GM18519 (cell line): ENCODE measurements around the gene ARHGAP6.

Experiments
- ATAC-seq: cut with Tn5 transposase; IDR thresholded peaks from one replicate; pipeline ENCODE4 v1.9.1; 2021; ENCODE audit warnings: mild to moderate bottlenecking, moderate library complexity; ENCODE audit not compliant: unreplicated experiment, low FRiP score

ARHGAP6 gene

DNA sequence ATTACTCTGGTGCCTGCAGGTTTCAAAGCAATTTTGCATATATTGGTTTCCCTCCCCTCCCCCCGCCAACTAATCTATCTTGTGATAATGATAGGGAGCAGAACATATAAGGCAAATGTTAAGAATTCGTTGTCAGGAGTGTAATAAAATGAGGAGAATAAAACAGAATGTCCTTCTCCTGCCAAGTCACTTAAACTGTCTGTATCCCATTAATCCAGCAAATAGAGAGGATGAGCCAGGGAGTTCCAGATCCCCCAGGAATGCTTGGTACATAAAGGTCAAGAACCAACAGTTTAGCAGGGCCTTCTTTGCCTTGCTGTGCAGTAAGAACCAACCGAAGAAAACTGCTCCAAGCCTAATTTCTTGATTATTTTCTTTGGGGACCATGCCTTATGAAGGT, 231.1 kb downstream of the ARHGAP6 start:
- ATAC-seq = no peak

DNA sequence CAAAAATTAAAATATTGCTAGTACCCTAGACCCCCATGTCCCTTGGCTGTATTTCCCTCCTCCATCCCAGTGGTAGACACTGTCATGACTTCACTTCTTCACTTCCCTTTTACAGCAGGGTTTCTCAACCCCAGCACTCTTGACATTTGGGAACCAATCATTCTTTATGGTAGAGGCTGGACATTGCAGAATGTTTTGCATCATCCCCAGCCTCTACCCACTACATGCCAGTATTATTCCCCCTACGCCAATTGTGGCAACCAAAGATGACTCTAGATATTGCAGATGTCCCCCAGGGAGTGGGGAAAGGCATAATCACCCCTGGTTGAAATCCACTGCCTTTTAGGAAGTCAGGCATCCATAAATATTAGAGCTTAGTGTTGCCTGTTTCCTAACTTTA, 233.9 kb downstream of the ARHGAP6 start:
- ATAC-seq = no peak

DNA sequence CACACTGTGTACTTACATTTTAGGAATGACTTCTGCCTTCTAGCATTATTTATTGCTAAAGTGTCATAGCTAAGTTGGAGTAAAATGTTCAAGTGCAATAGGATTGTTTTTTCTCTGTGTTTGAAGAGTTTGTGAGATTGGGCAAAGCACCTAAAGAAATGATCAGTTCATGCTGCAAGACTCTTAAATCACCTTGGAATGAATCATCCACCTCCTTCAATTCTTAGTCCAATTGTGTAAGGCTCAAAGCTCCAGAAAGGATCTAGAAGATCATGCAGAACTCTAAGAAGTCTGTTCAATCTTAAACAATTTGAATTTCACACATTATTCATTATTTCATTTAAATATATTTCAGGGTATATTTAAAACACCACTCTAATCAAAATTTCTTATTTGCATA, 235.4 kb downstream of the ARHGAP6 start:
- ATAC-seq = no peak

DNA sequence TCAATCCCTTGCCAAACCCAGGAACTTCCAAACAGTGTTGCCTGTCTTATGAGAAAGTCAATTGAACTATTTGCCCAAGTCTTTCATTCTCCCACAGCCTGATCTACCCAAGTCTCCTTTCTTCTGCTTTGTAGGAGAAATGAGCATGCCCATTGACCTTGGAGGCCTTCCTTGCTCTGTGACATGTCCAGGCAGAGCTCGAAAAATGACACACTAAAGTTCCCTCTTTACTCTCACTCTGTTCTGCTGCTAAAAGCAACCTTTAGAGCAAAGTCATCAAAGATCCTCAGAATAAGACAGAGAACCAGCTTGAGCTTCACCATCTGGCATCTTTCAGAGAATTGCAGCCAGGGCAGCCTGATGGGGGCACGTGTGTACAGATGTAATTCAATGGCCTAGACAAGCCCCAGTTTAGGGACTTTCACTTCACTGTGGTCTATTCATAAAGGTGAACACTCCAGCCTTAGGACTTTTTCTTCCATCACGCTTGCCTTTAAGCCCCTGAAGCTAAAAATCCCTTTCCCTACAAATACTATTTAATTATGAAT, 236.1 kb downstream of the ARHGAP6 start:
- ATAC-seq = no peak

DNA sequence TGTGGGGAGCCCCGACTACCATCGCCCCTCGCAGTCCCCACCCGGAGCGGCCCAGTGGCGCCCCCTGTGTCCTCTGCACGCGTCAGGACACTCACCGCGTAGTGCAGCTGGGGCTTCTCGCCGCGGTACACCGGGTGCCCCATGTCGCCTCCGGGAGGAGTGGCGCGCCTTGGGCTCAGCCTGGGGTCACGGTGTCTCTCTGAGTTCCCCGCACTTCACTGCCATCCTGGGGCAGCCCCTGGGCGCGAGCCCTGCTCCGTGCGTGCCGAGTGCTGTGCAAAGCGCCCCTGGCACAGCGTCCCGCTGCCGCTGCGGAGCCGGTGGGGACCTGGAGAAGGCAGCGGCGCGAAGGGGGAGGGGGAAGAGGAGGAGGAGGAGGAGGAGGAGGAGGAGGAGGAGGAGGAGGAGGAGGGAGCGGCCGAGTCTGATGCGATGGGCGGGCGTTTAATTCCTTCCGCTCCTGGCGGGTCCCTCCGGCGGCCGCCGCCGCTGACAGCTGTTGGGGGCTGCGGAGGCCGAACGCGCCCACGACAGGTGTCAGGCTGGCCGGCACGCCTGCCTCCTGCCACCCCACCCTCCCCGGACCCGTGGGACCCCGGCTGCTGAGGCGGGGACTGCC, 238.2 kb downstream of the ARHGAP6 start:
- ATAC-seq = no peak

DNA sequence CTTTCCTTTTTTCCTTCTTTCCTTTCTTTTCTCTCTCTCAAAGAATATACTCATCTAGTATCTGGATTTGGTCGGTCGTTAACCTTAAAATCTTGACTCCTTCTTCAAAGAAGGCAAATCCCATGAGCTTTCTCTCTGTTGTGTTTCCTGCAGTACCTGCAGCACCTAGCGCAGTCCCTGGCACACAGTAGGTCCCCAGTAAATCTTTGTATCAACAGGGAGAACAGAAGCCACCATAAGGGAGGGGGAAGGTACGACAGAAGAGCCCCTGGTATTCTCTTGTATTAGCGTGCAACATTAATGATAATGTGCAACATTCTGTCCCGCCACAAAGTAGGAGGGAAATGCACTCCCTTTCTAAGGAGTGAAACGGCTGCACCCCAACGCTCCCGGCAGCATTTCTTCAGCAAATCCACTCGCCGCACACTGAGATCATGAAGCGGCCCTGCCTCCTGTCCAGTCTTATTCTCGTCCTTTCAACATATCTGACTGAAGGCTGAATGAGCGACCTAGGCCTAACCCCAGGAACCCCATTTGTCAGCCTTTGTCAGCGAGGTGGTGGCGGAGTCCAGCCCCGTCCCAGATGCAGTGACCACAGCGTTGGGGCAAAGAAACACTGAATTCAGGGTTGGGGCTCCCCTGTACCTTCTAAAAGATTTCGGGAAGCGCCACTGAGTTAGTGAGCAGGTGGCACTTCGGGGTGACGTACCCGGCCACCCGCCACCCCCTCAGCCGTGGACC, 238.8 kb downstream of the ARHGAP6 start:
- no peak for ATAC-seq

DNA sequence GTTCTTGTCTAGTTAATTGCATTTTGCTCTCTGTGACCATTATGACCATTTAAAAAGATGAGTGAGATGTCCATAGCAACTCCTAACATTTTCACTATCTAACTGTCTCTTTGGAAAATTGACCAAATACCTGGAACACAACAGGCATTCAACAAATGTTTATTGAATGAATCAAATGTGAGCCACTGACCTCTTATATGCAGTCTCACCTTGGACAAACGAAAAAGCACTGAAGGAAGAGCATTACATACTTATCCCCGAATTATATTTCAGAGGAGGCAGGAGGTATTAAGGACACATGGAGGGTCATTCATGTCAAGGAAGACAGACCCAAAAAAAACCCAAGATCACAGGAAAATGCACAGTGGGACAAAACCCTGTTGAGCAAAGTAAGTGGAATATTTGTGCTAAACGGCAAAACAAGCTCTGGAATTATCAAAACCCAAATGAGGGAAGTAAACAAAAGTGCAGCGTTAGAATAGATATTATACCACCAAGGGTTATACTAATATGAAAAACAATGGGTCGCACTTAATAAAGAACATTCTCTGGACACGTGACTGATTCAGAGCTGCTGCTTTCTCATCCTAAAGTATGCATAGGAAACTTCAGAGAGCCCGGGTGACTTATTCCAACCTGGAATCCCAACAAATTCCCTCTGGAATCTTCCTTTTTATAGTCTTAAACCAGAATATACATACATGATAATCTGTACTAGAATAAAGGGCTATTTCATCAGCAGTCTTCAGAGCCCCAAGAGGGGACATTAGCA, 240.6 kb downstream of the ARHGAP6 start:
- no peak for ATAC-seq

DNA sequence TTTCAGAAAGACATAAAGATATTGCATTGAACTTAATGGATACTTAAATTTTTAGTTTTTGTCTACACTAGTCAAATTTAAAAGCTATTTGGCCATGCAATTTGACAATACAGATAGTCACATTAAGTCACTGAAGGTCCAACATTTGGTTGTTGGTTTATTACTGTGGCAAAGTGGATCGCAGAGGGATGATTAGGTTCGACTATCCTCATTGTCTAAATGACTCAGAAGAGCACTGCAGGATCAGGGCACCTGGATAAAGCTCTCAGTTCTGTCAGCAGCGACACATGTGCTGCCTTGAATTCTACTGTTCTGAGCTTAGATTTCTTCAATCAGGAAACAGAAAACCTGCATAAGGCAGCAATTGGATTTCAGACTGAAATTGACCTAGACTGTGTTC, 241.8 kb downstream of the ARHGAP6 start:
- no peak for ATAC-seq

DNA sequence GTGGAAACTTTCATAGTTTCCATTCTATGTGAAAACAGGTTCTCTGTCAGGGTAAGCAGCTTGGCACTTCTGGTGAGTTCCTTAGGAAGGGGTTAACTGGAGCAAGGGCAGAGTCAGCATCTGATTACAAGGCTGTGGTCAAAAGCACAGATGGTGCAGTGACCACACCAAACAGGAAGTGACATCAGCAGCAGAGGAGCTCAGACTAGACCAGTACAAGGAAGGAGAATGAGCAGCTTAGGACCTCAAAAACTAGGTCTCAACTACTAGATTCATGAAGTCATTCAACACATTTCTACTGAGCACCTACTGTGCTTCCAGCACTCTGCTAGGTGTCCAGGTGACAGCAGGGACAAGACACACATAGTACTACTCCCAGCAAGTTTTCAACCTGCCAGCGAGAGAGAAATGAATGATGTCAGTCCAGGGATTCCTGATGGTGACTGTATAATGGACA, 242.3 kb downstream of the ARHGAP6 start:
- peak; percentile 79 for ATAC-seq

DNA sequence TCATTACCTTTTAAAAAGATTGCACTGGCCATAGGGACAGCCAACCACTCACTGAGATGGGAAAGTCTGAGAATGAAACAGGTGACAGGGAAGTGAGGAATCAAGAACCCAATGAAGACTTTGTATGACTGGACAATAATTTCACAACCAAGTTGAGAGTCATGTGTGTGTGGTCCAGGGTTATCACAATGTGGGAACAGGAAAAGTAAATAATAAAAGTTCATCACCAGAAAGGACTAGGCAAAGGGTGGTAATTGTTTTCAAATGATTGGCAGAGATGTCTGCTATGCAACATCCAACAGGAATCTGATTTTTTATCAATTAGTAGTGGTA, 243.2 kb downstream of the ARHGAP6 start:
- no peak for ATAC-seq

DNA sequence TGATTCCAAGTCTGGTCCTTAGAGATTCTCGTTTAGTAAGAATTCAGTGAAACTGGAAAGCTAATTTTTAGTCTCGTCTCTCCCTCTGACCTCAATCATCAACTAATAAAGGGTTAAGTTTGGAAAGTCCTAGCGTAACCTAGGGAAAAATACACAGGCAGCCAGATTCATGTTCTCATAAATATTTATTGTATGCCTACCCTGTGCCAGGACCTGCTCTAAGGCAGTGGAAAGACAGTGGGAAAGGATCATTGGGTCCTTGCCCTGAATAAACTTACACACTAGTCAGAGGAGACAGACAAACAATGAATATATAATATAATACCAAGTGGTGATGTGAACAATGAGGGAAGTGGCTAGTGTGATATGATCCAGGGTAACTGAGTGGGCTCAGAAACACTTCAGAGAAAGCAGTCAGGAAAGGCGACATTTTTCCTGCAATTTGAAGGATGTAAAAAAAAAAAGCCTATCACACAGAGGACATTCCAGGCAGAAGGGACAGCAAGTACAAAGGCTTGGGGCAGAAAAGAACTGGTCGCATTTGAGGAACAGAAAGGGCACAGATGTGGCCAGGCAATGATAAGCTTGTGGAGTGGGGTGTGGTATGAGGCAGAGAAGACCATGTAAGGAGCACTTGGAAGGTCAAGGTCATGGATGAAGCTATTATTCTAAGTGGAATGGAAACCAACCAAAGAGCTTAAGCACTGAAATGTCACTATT, 243.8 kb downstream of the ARHGAP6 start:
- no peak for ATAC-seq

DNA sequence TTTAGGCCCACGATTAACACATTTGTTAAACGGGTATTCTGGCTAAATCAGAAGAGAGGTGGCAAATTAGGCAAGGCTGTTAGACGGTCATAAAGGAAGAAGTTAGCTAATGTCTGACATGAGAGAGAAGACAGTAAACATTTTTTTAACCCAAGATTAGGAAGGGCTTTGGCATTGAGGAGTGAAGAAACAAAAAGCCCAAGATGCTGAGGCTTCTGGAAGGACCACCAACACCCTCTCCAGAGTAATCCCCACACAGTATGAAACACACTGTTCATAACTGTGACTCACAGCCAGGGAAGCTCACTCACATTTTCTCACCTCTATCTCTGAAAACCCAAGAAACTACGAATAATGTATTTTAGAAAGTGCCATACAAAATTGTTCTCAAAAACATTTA, 244.9 kb downstream of the ARHGAP6 start:
- no peak for ATAC-seq

DNA sequence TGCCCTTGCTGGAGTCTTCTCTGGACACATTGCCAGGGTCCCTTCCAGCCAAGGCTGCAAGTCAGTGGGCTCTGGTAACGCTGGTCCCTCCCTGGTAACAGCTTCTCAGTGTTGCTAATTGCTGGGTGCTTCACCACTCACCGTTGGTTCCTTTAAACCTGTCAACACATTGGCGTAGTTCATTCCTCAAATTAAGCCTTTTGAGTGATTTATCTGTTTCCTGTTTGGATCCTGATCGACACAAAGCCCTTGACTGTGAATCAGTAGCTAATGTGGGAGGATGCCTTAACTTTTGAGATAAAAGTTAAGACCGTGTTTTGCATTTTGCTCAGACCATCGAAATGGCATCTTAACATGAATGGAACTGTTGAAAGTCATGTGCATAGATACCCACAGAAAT, 246.6 kb downstream of the ARHGAP6 start:
- no peak for ATAC-seq

DNA sequence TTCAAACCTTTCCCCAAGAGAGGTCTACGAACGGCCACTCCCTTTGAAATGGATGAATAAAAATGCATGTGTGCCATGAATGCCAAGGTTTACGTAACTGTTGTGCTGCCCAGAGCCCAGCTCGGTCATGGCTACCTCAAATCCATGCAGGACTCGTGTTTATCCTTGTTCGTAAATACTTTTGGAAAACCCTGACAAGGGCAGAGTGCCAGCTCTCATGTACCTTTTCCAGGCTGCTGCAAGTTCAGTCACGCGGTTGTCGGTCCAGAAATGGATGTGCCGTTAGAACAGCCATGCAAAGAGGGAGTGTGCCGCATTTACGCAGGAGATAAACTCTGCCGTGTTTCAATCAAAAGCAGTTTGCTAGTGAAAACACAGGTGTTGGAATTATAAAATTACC, 249.1 kb downstream of the ARHGAP6 start:
- ATAC-seq = no peak

DNA sequence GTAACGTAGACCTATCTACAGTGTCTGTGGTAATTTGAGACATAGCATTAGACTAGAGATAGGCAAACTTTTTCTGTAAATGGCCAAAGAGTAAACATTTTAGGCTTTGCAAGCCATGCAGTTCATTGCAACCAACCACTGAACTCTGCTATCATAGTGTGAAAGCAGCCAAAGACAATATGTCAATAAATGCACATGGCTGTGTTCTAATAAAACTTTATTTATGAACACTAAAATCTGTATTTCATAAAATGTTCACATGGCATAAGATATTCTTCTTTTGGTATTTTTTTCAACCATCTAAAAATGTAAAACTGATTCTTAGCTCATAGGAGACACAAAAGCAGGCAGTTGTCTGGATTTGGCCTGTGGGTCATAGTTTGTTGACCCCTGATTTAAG, 251.6 kb downstream of the ARHGAP6 start:
- ATAC-seq = no peak

DNA sequence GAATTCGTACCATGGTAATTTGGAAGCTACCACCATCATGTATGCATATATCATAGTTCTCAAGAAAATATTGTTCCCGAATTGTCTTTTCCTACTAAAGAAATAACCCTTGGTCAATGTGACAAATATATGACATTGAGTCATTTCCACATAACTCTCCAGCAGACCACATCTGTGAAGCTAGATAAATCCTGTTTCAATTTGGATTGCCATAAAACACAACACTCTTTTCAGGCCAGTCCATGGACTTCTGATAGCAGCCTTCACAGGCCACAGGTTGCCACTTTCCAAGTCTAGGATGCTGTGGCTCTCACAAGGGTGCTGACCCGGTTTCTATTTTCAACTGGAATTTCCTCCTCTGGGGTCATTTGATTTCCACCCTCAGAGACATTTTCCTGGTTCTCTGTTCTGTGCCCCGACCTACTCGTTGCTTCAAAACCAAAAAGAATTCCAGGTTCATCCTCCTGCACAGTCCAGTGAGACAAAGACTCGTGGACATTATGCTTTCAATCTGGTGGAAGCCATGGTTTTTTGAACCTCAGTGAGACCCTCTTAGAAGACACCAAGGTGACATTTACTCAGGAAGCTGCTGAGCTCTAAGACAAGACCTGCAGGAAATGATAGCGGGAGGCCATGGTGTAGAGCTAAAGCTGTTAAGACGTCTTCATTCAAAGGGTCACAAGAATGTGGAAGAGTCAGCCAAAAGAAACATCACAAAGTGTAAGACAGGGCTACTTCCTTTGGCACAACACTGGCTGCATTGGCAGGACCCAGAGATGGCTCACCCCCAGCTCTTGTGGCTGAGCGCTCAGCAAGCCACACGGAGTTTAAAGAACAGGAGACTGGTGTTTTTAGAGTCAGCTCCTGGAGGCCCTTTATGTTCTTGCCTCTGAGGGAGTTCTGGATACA, 252.8 kb downstream of the ARHGAP6 start:
- no peak for ATAC-seq

DNA sequence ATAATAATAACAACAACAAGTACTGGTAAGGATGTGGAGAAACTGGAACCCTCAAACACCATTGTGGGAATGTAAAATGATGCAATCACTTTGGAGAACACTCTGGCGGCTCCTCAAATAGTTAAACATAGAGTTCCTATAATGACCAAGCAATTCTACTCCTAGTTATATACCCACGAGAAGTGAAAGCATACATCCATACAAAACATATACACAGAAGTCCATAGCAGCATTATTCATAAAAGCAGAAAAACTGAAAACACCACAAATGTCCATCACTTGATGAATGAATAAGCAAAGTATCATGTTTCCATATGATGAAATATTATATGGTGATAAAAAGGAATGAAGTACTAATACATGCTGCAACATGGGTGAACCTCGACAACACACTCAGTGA, 255.8 kb downstream of the ARHGAP6 start:
- ATAC-seq = no peak

DNA sequence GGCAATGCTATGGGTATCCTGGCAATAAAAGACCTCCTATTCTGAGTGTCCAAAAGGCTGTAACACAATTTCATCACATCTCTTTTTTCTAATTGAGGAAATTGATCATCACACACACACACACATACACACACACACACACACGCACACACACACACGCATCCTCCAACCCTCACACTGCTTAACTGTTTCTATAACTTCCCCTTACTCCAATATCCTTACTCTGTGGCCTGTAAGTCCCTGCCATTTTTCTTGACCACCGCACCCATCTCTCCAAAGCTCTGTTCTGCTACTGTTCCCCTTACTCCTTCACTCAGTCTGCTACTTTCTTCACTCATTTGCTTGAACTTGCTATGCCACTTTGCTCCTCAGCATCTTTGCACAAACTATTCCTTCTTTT, 256.9 kb downstream of the ARHGAP6 start:
- no peak for ATAC-seq

DNA sequence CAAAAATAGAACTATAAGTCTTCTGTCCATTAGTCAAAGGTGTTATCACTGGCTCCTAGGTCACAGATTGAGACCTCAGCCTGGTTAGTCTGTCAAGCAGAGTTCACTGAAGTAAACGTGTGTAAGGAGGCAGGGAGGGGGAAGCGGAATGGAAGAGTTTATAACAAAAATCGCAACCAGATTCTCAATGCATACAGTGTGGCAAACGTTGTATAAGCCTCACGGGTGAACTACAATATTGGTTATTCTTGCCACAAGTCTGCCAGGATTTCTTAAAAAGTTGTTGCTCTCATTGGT, 257.7 kb downstream of the ARHGAP6 start:
- no peak for ATAC-seq
